Stimulated activated CD4-positive, alpha-beta T cell treated with anti-CD3 and anti-CD28 coated beads, Interleukin-15, amount 100 ng/mL, for 24 hours (primary cell): Measurements from ENCODE around the gene CPVL.
A peak's percentile ranks its signal among the peaks of the same experiment; 100 is the strongest.

Experiments
- DNase-seq: peaks from one replicate; pipeline ENCODE4 v3.0.0-alpha.2; 2020

CPVL gene

GRCh38 chr7:28958980-28959347 is 187.4 kb downstream of the CPVL start:
- DNase-seq: no peak

DNA sequence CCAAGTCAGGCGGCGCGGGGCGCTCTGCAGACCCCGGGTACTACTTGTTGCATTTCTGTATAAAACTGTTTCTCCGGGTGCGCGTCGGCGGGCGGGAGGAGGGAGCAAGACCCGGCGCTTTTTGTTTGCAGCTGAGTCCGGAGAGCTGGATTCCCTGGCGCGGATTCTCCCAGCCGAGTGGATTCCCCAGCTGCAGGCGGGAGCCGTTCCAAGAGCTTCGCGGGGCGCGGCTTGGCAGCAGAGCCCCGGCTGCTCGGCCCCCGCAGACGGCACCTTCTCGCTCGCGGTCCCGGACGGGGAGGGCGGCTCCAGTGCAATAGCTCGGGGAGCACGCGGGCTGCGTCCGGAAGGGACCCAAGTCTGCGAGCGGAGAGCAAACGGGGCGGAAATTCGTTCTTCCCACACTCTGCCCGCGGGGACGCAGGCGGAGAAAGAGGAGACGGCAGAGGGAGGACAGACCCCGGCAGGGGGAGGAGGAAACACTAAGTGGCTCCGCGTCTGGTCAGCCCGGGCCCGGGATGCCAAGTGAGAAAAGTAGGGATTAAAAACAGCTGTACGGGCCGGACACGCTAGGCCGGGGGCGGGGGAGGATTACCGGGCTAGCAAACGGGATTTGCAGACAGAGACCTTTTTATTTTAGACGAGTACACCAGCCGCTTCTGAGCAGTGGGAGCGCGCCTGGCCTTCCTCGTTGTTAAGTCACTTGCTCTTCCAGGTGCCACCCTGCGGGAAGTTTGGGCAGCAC is 187.9 kb downstream of the CPVL start, which contains the start of gene TRIL:
TSS of gene TRIL (minus strand) at position 96 of the 745 bp plus-strand sequence. CDS start 284 bp downstream, outside the sequence.
- DNase-seq: peak; percentile 18

GRCh38 chr7:28957751-28958234 is 188.5 kb downstream of the CPVL start:
- DNase-seq: no peak

GRCh38 chr7:28957064-28957750 is 189.1 kb downstream of the CPVL start:
- DNase-seq: peak; percentile 18

- DNase-seq: peak; percentile 34
Measured at GRCh38 chr7:28956608-28957063, 189.7 kb downstream of the CPVL start.

- DNase-seq: peak; percentile 55
Measured at GRCh38 chr7:28955718-28956607, 190.4 kb downstream of the CPVL start.

- DNase-seq: no peak
Measured at GRCh38 chr7:28955356-28955717, 191.0 kb downstream of the CPVL start.

DNA sequence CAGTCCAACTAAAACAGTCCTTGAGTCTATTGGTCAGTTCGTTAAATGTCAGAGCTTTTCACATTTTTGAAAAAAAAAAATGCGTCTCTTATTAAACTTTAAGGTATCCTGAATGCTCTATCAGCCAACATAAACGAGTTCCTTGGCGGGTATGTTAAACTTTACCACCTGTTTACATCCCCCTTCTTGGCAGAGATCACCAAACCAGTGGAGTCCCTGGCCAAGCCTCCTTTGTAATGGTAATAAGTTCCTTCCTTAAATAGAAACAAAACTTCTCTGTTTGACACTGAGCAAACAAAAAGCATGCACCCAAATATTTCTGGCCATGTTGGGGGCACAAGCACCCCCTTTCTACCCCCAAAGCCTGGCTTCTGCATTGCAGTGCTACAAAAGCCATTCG is 191.4 kb downstream of the CPVL start:
- no peak for DNase-seq

DNA sequence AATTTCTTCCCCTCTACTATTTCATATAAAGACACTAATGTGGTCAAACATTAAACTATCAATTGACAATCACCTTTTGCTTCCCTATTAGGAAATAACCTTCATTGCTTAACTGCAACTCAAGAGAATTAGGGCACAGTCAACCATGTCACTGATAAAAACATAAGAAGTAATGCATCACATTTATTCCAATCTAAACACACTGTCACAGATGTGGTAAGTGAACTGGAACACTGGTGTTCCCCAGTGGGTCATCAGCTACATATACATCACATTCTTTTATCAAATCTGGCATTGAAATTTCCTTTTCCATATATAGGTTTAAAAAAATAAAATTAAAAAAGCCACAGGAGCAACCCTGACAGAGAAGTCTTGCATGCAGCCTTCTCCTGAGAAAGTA is 191.9 kb downstream of the CPVL start:
- DNase-seq: no peak

DNA sequence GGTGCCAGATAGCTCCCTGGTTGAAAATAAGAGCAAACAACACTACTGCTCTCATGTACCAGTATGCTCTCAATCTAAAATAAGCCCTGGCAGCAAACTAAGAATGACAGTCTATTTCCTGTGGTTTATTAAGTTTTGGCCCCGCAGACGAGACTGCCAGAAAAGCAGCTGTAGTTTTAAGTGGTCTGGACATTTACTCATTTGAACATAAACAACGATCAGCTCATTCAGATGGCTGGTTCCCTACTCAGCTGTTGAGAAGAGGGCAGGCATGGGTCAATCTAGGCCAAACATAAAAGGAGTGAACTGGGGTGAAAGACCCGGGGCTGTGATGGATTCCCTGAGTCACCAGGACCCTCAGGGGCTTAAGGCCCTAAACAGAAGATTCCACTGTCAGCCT is 192.7 kb downstream of the CPVL start:
- DNase-seq: no peak
